DMS 273 (cell line): ENCODE measurements around the gene JPH3.

ENCODE experiments used
- DNase-seq: peaks from one replicate; lab custom pipeline; 2025; ENCODE audit not compliant: unreplicated experiment; lab: John Stamatoyannopoulos, UW

The JPH3 gene

DNA sequence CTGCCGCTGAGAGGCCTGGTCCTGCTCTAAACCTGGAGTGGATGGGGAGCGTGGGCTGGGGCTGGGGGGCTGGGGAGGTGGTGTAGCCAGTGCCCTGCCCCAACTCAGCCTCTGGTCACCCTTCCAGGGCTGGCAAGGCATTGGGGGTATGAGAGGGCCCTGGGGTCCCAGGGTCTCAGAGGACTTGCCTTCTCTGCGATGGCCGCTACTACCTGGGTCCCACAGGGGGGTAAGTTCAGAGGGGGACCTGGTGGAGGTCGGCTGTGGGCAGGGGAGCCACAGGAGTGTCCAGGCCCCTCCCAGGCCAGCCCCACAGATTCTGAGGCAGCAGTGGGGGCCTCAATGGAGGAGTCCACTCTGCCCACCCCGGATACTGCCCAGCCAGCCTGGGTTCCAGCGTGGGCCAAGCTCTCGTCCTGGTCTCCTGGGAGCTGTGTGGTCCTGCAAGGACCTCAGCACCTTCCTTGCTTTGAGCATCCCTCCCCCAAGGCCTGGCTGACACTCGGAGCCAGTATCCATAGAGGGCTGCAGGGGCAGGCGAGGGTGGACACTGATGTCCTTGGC lies 20.5 kb downstream of the JPH3 start:
- DNase-seq: no peak

DNA sequence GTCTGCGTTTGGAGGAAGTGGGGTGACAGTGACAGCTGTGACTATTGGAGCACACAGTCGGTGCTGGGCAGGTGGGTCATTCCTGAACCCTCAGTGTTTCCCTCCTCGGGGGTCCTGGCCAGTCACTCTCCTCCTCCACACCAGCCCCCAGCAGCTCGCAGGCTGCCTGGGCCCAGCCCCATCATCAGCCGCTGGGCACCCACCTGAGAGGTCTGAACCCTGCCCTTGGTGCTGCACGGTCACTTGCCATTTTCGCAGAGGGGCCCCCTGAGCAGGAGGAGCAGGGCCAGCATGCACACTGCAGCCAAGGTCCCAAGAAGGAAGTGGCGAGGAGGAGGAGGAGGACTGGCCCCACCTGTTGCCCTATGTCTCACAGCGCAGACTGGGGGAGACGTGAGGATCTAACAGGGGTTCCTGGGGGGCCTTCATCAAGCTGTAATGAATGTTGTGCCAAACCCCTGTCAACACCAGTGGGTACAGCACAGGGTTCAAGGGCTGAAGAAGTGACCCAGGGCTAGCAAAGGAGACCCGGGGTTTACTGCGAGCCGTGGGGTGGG lies 23.0 kb downstream of the JPH3 start:
- DNase-seq: no peak

- no peak for DNase-seq
These were observed 24.1 kb downstream of the JPH3 start for GRCh38 chr16:87626401-87626800.

DNA sequence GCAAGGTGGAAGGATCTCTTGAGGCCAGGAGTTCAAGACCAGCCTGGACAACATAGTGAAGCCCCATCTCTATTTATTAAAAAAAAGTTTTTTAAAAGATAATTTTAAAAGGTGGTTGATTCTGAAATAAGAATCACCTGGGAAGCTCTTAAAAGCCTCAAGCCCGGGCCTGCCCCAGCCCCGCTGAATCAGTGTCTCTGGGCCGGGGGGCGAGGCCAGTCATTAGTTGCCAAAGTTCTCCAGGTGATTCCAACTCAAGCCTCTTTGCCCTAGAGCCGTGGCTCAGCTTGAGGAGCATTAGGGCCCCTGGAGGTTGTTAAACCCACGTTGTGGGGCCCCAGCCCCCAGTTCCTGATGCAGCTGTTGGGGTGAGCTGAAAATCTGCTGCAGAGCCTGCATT lies 24.6 kb downstream of the JPH3 start:
- no peak for DNase-seq

GRCh38 chr16:87627542-87628245 lies 25.4 kb downstream of the JPH3 start:
- no peak for DNase-seq

- DNase-seq: no peak
These were observed 26.1 kb downstream of the JPH3 start for GRCh38 chr16:87628246-87628923.

DNA sequence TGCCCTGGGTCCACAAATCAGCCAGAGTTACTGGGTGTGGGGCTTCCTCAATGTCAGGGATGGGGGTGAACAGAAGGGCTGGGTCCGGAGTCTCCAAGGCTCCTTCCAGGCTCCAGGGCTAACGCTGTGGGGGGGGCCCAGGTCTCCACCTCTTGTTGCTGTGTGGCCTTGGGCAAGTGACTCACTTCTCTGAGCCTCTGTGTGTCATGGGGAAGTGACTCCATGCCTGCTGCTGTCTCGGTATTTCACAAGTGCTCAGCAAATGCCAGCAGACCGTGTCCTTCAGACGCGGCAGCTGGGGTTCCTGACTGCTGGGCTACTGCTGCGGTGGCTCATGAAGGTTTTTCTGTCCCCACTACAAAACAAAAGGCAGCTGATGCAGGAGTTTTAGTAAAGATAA lies 26.6 kb downstream of the JPH3 start:
- DNase-seq: no peak

GRCh38 chr16:87631067-87631466 lies 28.8 kb downstream of the JPH3 start:
- no peak for DNase-seq

DNA sequence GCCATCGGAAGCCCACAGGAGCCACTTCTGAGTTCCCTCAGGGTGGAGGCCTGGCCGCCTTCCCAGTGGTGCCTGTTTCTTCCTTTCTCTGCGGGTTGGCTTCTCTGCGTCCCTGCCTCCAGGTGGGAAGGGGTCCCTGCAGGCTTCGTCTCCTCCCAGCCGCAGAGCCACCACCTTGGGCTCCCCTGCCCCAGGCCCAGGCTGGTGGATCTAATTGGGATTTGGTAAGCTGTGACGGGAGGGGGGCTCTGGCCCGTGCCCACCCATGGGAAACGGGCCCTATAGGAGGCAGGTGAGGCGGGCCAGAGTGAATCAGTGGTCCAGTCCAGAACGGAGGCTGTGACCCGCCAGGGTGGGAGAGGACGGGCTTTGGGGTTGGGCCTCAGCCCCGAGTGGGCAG lies 32.1 kb downstream of the JPH3 start:
- DNase-seq: no peak

DNA sequence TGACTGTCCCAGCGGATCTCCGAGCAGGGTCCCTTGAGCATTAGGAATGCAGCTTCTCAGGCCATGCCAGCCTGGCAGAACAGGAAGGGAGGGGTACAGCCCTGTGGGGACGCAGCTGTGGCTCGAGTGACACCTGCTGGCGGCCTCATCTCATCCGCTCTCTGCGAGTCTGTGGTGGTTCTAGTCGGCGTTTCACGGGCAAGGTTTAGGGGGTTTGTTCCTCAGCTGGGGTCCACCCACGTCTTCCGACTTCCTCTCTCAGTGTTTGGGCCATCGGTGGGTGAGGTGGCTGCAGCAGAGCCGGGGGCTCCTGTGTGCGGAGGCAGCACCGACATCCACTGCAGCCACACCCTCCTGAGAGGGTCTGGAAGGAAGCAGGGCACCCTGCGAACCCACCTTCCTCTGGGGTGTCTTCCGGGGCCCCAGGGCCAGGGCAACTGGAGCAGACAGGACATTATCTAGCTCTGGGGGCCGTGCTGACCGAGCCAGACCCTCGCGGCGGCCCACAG lies 33.3 kb downstream of the JPH3 start:
- peak; percentile 73 for DNase-seq

GRCh38 chr16:87636050-87636684 lies 33.9 kb downstream of the JPH3 start:
- DNase-seq: peak; percentile 92

DNA sequence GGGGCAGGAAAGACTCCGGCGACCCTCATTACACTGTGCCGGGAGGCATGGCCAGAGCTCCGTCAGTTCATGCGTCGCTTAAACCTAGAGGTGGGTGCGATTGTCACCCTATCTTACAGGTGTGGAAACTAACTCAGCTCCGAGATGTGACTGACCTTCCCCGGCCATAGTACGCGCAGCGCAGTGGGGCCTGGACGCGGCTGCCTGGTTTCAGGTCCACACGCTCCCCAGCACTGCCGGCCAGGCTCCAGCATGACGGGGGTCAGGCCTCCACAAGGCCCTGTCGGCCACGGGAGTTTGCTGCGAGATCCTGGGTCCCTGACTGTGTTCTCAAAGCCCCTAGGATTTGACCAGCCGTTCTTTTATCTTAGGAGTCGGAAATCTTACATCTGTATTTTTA lies 34.4 kb downstream of the JPH3 start:
- no peak for DNase-seq

DNA sequence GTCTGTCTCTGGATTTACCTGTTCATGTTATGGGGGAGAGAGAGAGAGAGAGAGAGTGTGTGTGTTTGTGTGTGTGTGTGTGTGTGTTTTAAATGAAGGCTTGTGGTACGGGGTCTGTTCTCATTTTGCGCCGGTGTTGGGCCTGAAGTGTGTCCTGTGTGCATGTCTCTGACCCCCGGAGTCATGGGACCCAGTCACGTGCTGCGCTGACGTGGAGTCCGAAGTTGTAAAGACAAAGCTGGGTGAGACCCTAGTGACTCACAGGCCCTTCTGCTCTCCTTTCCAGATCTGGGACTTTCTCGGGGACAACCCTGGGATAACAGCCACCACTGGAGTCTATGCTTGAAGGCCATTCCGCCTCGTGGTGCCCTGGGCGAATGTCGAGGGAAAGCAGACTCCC lies 35.0 kb downstream of the JPH3 start:
- no peak for DNase-seq

DNA sequence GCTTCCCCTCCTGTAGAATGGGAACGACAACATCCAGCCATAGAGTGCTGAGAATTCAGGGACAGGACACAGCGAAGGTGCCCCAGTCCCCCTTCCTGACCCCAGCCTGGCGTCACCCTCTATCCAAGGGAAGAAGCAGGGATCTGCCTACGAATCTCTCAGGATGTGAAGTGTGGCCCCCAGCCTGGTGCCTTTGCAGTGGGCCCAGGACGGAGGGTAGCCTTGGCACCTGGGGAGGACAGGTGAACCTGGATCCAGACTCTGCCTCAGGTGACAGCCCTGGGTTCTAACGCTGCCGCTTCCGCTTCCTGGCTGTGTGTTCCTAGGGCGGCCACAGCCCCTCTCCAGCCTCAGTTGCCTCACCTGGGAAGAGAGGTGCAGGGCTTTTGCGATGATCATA lies 36.4 kb downstream of the JPH3 start:
- no peak for DNase-seq

DNA sequence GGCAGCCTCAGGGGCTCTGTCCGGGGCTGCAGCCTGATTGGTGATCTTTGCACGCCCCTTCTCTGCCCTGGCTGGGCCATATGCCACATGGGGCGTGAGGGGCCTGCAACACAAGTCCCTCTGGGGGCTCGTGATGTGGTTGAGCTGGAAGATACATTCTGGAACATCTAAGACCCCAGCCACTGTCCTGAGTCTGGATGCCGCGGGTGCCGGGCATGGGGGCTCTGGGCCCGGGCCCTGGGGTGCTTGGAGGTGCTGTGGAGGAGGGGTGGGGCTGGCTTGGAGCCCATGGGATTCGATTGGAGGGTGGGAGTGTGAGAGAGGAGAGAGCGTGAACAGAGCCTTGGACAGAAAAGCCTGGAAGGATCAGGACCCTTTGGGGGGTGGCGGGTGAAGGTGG lies 39.4 kb downstream of the JPH3 start:
- no peak for DNase-seq

- DNase-seq: no peak
These were observed 40.2 kb downstream of the JPH3 start for GRCh38 chr16:87642491-87642890.

DNA sequence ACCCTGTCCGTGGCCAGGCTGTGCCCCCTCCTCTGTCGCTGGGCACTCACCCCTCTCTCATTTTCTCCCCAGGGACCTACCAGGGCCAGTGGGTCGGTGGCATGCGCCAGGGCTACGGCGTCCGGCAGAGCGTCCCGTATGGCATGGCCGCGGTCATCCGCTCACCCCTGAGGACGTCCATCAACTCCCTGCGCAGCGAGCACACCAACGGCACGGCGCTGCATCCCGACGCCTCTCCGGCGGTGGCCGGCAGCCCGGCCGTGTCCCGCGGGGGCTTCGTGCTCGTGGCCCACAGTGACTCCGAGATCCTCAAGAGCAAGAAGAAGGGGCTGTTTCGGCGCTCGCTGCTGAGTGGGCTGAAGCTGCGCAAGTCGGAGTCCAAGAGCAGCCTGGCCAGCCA lies 41.9 kb downstream of the JPH3 start:
- no peak for DNase-seq

DNA sequence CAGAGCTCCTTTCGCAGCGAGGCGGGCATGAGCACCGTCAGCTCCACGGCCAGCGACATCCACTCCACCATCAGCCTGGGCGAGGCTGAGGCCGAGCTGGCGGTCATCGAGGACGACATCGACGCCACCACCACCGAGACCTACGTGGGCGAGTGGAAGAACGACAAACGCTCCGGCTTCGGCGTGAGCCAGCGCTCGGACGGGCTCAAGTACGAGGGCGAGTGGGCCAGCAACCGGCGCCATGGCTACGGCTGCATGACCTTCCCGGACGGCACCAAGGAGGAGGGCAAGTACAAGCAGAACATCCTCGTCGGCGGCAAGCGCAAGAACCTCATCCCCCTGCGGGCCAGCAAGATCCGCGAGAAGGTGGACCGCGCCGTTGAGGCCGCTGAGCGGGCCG lies 42.3 kb downstream of the JPH3 start:
- no peak for DNase-seq

DNA sequence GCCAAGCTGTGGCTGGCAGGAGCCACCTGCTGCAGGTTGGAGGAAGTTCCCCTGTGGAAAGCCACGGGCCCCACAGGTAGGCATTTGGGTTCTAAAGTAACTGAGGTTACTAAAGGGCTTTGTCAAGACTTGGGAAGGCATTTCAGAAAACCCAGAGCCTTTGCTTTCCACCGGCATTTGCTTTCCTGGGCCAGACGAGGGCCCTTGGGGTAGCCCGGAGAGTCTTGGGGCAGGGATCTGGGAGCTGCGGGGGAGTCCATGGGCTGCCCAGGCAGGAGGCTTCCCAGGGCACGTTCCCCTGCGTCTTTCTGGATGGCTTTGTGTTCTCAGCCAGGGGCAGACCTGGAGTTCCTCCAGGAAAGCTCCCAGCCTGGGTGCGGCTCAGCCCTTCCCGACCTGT lies 43.5 kb downstream of the JPH3 start:
- no peak for DNase-seq

- DNase-seq: no peak
These were observed 45.3 kb downstream of the JPH3 start for GRCh38 chr16:87647431-87648185.

DNA sequence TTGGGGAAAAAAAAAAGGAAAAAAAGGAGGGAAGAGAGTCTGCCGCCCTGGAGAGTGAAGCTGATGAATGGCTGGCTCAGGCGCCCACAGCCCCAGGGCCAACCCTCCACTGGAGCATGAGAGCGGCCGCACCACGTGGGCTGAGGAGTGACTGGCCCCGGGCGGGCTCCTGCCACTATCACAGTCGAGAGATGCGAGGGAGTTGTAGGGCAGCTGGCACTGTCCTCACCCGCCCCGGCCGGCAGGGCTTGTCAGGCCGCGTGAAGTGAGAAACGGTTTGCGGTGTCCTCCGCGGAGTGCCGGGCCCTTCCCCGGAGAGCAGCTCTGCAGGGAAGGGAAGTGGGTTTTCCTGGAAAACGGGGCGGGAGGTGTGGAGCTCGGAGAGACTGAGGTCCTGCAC lies 45.9 kb downstream of the JPH3 start:
- DNase-seq: no peak
